Measurements from ENCODE around the gene MCOLN2.

DNA sequence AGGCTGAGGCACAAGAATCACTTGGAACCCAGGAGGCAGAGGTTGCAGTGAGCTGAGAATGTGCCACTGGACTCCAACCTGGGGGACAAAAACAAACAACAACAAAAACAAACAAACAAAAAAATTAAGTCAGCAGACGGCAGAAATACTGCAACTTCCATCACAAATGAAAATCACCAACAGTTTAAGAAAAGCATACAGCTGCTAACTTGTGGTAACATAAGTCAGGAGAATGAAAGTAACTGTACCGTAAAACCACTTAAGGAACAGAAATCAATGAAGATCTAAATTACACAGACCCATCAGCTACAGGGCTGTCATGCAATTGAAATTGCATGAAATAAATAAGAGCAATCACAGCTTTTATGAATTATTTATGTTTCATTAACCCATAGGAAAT is 25.0 kb downstream of the MCOLN2 start:
- no peak for TF ChIP-seq CTCF (IDR thresholded peaks at IDR 0.05; ENCODE audit: low read length)
- no peak for TF ChIP-seq EZH2 (IDR thresholded peaks at IDR 0.05; ENCODE audit: borderline replicate concordance, low read length)
